ENCODE results near the gene P2RY14. TPM values are rescaled to one million over a fixed set of nuclear protein-coding genes. Genes with fewer than 3 reads are reported as not detected.

Gene P2RY14
- total RNA-seq, 1 donor from 2014 or later: 8.9 TPM

DNA sequence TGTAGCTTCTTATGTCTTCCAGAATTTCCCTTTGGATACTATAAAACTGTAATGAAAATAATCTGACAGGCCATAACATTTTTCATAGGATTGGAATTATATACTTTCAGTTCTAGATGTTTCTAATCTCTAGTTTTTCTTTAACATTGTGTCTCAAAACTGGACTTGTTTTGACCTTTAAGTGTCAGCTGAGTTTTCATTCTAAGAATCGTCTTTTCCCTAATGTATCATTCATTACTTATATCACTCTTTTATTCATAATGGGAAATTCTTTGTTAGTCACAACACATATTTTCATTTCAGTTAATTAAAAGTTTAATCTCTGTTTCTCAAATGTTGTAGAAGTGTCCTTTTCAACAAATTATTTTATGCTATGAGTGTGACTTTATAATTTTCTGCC lies 87.2 kb downstream of the P2RY14 start:
- no peak for DNase-seq (ENCODE audit: low spot score)

DNA sequence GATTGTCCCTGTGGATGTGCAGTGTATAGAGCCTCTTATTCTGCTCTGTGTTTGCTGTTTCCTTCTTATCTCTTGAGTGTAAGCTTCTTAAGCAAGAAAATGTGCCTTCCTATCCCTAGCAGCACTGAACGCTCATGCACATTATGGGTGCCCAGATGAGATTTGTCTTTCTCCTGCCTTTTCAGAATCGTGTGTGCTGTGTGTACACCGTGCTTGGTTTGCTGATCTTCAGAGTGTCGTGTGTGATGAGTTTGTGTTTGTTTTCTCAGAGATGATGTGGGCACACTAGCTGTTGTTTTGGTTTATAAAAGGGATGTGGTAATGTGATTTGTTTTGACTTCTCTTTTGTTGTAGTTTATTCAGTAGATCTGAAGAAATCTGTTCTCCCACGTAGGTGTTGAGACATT lies 95.1 kb downstream of the P2RY14 start:
- peak; percentile 45 for DNase-seq (ENCODE audit: low spot score)

GRCh38 chr3:151182349-151183079 lies 95.8 kb downstream of the P2RY14 start:
- DNase-seq (ENCODE audit: low spot score): no peak

DNA sequence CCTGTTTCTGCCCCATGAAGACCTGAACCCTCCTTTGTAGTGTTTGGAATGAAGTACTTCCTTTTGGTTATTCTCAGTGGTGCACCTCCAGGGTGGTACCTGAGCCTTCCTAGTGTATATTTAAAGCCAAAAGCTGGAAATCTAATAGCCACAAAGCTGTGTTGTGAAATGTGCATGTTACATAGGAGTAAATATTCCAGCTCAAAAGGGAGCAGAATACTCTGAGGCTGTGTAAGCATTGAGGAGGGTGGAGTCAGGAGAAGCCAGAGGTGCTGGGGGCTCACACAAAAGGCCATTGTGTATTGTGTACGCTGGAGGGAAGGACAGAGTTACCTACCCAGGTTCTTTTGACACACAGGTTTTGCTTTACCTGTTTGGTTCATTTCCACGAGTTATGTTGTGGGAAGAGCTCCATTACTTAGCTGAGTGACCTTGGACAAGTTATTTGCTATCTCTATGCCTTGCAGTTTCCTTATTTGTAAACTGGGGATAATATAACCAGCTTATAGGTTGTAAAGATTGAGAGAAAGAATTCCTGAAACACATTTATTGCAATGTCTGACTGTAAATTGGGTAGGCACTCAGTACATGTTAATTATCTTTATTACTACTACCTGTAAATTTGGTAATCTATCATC lies 100.0 kb downstream of the P2RY14 start:
- DNase-seq (ENCODE audit: low spot score): no peak

- no peak for DNase-seq (ENCODE audit: low spot score)
Measured at GRCh38 chr3:151175952-151176351, 102.4 kb downstream of the P2RY14 start.

DNA sequence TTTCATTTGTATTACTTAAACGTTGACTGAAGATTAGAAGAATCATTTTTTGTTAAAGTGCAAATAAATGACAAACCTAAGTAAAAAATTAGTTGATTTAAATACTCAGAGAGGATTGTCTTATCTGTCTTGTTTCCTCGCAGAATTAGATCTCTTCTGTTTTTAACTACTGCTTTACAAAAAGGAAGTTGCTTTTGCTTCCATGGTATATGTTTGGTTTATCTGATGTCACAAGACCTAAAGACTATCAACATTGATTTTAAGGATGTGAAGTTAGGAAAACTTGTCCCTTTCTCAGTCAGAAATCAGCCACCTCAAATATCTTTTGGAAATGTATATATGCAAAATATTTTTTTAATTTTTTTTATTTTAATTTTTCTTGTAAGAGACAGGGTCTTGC lies 104.0 kb downstream of the P2RY14 start:
- DNase-seq (ENCODE audit: low spot score): no peak

DNA sequence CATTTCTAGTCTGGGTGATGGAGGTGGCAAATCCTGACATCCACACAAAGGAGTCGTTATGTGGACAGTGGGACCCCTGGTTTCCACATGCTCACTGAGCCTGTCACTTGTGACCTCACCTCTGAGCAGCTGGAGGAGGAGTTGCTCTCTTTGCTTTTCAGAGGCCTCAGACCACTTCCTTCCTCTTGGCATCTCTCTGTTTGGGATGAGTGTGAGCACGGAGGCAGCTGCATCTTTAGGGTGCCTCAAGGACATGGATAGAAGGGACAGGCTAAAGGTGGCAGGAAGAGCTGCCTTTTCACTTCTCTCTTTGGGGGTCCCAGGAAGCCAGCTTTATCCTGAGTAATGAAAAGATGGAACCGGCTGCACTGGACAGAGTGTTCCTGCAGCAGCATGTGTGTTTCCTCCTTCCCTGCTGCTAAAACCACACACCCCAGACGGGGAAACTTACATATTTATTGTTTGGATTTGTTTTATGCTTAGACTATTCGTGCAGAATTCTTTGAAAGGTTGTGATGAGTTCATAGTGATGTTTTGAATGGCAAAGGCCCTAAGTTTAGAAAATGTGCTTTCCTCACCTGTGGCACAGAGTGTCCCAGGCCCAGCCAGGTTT lies 107.1 kb downstream of the P2RY14 start:
- DNase-seq (ENCODE audit: low spot score): no peak

GRCh38 chr3:151169948-151170679 lies 108.2 kb downstream of the P2RY14 start:
- peak; percentile 25 for DNase-seq (ENCODE audit: low spot score)

DNA sequence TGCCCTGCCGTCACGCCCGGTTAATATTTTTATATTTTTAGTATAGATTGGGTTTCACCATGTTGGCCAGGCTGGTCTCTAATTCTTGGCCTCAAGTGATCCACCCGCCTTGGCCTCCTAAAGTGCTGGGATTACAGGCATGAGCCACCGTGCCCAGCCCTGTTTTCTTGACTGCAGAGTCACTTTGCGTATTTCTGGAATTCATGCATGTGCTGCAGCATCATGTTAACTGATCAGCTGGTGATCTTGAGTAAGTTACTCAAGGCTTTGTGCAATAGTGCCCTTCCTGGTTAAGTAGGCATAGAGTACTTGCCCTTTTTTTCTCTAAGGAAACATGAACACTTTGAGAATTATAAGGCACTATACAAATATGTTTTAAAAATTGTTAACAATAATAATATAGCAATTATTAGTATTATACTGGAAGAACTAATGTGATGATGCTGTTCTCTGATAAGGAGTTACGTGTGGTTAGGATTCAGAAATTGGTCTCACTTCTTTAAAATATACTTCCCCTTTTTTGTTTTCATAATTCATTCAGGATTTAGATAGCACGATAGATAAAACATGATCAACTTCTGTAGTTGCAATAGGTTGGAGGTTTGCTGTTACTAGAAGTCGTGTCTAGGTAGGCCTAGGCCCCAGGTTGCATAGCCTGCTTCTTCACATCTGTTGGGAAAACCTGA lies 108.9 kb downstream of the P2RY14 start:
- no peak for DNase-seq (ENCODE audit: low spot score)

GRCh38 chr3:151168269-151169094 lies 109.9 kb downstream of the P2RY14 start:
- DNase-seq (ENCODE audit: low spot score): peak; percentile 72

DNA sequence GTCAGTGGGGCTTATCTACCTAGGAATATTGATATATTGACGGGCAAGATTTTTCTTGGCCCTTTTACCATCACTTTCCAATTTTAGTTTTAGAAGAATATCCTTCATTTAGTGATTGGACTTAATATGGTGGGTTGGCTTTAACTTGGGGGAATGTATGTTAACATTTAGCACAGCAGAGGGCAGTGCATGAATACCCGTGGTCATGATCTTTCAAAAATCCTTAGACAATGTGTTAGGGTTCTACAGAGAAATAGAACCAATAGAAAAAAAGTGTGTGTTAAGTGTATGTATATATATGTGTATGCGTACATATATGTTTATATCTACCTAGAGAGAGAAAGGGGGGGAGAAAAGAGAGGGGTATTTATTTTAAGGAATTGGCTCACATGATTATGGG lies 112.2 kb downstream of the P2RY14 start:
- DNase-seq (ENCODE audit: low spot score): no peak

GRCh38 chr3:151165226-151165625 lies 113.1 kb downstream of the P2RY14 start:
- no peak for DNase-seq (ENCODE audit: low spot score)

Other genes with a start within 250 kb of the P2RY14 start
- 2.2 TPM for gene MED12L, start 192.9 kb downstream of the P2RY14 start, total RNA-seq (ENCODE audit: insufficient read depth, low replicate concordance)
- 3.6 TPM for gene GPR171, start 75.3 kb downstream of the P2RY14 start, total RNA-seq (ENCODE audit: insufficient read depth, low replicate concordance)
- gene GPR87, start 38.3 kb upstream of the P2RY14 start, total RNA-seq (ENCODE audit: insufficient read depth, low replicate concordance): 4.1 TPM
- 5.5 TPM for gene P2RY13, start 51.0 kb upstream of the P2RY14 start, total RNA-seq (ENCODE audit: insufficient read depth, low replicate concordance)
- 8.9 TPM for gene P2RY12, start 106.2 kb upstream of the P2RY14 start, total RNA-seq (ENCODE audit: insufficient read depth, low replicate concordance)
- 7.5 TPM for gene IGSF10, start 182.5 kb upstream of the P2RY14 start, total RNA-seq (ENCODE audit: insufficient read depth, low replicate concordance)

Data from umbilical cord (tissue), 2 donors.